Cardiac muscle cell (in vitro differentiated cells and primary cell): ENCODE measurements around the gene TRANK1. TPM values are rescaled to one million over a fixed set of nuclear protein-coding genes. Genes with fewer than 3 reads are reported as not detected.
"Not testable (repeated sequence)": the region's sequence is repeated elsewhere in the genome, so short reads cannot be mapped to it uniquely, and the experiment has no call there.

ENCODE experiments used
- DNase-seq, 2 donors: peaks; one replicate each; pipeline versions ENCODE4 v3.0.0 to v3.0.0-alpha.2; 2010 to 2017; ENCODE audit warnings: low read depth in 1 of 2, low spot score in 1 of 2
- H3K27ac ChIP-seq: fragments of 200-600 bp; sonication (generic); 2 replicates; pipeline ENCODE4 v1.5.1; 2016
- H3K27me3 ChIP-seq: fragments of 200-600 bp; sonication (generic); 2 replicates; pipeline ENCODE4 v1.6.0; 2016; ENCODE audit warnings: control low read depth
- H3K36me3 ChIP-seq: fragments of 200-600 bp; sonication (generic); 2 replicates; pipeline ENCODE4 v1.5.1; 2016; ENCODE audit warnings: control low read depth
- H3K4me1 ChIP-seq: fragments of 200-600 bp; sonication (generic); 2 replicates; pipeline ENCODE4 v1.8.1; 2017; ENCODE audit warnings: low read depth, mild to moderate bottlenecking, mixed run types
- H3K4me3 ChIP-seq: fragments of 200-600 bp; sonication (generic); 2 replicates; pipeline ENCODE4 v1.5.1; 2016; ENCODE audit warnings: mild to moderate bottlenecking
- H3K9me3 ChIP-seq: fragments of 200-600 bp; sonication (generic); 2 replicates; pipeline ENCODE4 v1.5.1; 2017; ENCODE audit warnings: low read depth, mild to moderate bottlenecking, control low read depth
- CTCF ChIP-seq: IDR thresholded peaks from 2 replicates; pipeline ENCODE4 v1.5.1; 2012; ENCODE audit warnings: low read depth, mild to moderate bottlenecking, low read length
- polyA plus RNA-seq: library from polyadenylated mRNA; unstranded; fragments of >200 nt; fragmentation: Nextera tagmentation; extraction: Ambion mirVana; gene quantifications from 2 replicates; pipeline ENCODE4 v1.2.1, GENCODE V29; 2016
- total RNA-seq: library from RNA; depleted of rRNA; stranded (reverse); fragments of >200 nt; gene quantifications from 2 replicates; pipeline ENCODE4 v1.2.3, GENCODE V29; 2016

TRANK1 gene
- total and polyA plus RNA-seq, 2 experiments from 2014 or later, result 1.9 to 8.2 TPM

GRCh38 chr3:36956155-36956554, 11.3 kb upstream of the TRANK1 start:
- Histone ChIP-seq H3K9me3 (no peaks in the 10 kb centered on the region), H3K27ac (no peak overlapping the region), H3K4me3 (no peak overlapping the region), H3K36me3 (no peaks in the 10 kb centered on the region), H3K27me3 (no peaks in the 10 kb centered on the region), H3K4me1 (peaks cover 22% of the 10 kb centered on the region)
- no peak for TF ChIP-seq CTCF
- no peak for DNase-seq

- no peak overlapping the region for H3K4me3 ChIP-seq
- peaks cover 20% of the 10 kb centered on the region for H3K4me1 ChIP-seq
- H3K9me3 ChIP-seq, result no peaks in the 10 kb centered on the region
- H3K27me3 ChIP-seq, result no peaks in the 10 kb centered on the region
- H3K36me3 ChIP-seq, result no peaks in the 10 kb centered on the region
- DNase-seq, result no peak
- no peak overlapping the region for H3K27ac ChIP-seq
- TF ChIP-seq CTCF, result no peak
These were observed 9.7 kb upstream of the TRANK1 start for GRCh38 chr3:36954452-36955134.

GRCh38 chr3:36947814-36948213, 3.0 kb upstream of the TRANK1 start:
- H3K27ac ChIP-seq, H3K9me3 ChIP-seq, H3K4me1 ChIP-seq, H3K36me3 ChIP-seq, H3K4me3 ChIP-seq, DNase-seq: not testable (repeated sequence)
- H3K27me3 ChIP-seq, result peaks cover 15% of the 10 kb centered on the region

- TF ChIP-seq CTCF, result no peak
- Histone ChIP-seq H3K27me3 (peaks cover 15% of the 10 kb centered on the region), H3K27ac (no peak overlapping the region), H3K36me3 (no peaks in the 10 kb centered on the region), H3K4me1 (peaks cover 15% of the 10 kb centered on the region), H3K4me3 (no peak overlapping the region), H3K9me3 (no peaks in the 10 kb centered on the region)
- DNase-seq, result no peak
These were observed 603 bp upstream of the TRANK1 start for GRCh38 chr3:36945333-36945980.

GRCh38 chr3:36944012-36944640, 728 bp downstream of the TRANK1 start:
- H3K9me3 ChIP-seq, result no peaks in the 10 kb centered on the region
- H3K4me3 ChIP-seq, result peak overlapping the region; percentile 18
- H3K4me1 ChIP-seq, result peaks cover 15% of the 10 kb centered on the region
- peak; percentile 19 for TF ChIP-seq CTCF
- no peak overlapping the region for H3K27ac ChIP-seq
- no peaks in the 10 kb centered on the region for H3K36me3 ChIP-seq
- peaks cover 15% of the 10 kb centered on the region for H3K27me3 ChIP-seq
- DNase-seq, result peak; percentile 35 to 75

GRCh38 chr3:36943601-36944000, 1.3 kb downstream of the TRANK1 start:
- Histone ChIP-seq H3K27me3 (peaks cover 15% of the 10 kb centered on the region), H3K9me3 (no peaks in the 10 kb centered on the region), H3K36me3 (no peaks in the 10 kb centered on the region), H3K4me3 (peak overlapping the region; percentile 18), H3K4me1 (peaks cover 15% of the 10 kb centered on the region), H3K27ac (no peak overlapping the region)
- TF ChIP-seq CTCF, result no peak
- DNase-seq, result no peak
